NCI-H510A (cell line): ENCODE results near the gene MOB2.

Experiments
- DNase-seq: peaks from one replicate; lab custom pipeline; 2025; lab: John Stamatoyannopoulos, UW

MOB2 gene

GRCh38 chr11:1470681-1471611 is 15.6 kb downstream of the MOB2 start:
- DNase-seq: no peak

GRCh38 chr11:1469911-1470680 is 16.5 kb downstream of the MOB2 start:
- no peak for DNase-seq

- DNase-seq: no peak
Measured at GRCh38 chr11:1469287-1469910, 17.2 kb downstream of the MOB2 start.

- DNase-seq: no peak
Measured at GRCh38 chr11:1468473-1469066, 18.0 kb downstream of the MOB2 start.

GRCh38 chr11:1468002-1468401 is 18.6 kb downstream of the MOB2 start:
- DNase-seq: no peak

GRCh38 chr11:1467270-1467669 is 19.3 kb downstream of the MOB2 start:
- DNase-seq: no peak

GRCh38 chr11:1466784-1467183 is 19.8 kb downstream of the MOB2 start:
- no peak for DNase-seq

- DNase-seq: no peak
Measured at GRCh38 chr11:1463056-1463455, 23.5 kb downstream of the MOB2 start.

- DNase-seq: no peak
Measured at GRCh38 chr11:1462698-1462975, 23.9 kb downstream of the MOB2 start.

GRCh38 chr11:1461826-1462697 is 24.5 kb downstream of the MOB2 start:
- no peak for DNase-seq

- DNase-seq: no peak
Measured at GRCh38 chr11:1460986-1461825, 25.4 kb downstream of the MOB2 start.

GRCh38 chr11:1460396-1460985 is 26.1 kb downstream of the MOB2 start:
- no peak for DNase-seq

- no peak for DNase-seq
Measured at GRCh38 chr11:1459764-1460395, 26.7 kb downstream of the MOB2 start.

- no peak for DNase-seq
Measured at GRCh38 chr11:1459219-1459575, 27.4 kb downstream of the MOB2 start.

- peak; percentile 71 for DNase-seq
Measured at GRCh38 chr11:1458340-1459218, 28.0 kb downstream of the MOB2 start.

GRCh38 chr11:1457856-1458255 is 28.7 kb downstream of the MOB2 start:
- no peak for DNase-seq

GRCh38 chr11:1457326-1457680 is 29.3 kb downstream of the MOB2 start:
- DNase-seq: no peak

GRCh38 chr11:1456596-1457325 is 29.8 kb downstream of the MOB2 start:
- DNase-seq: no peak
